ENCODE measurements around the gene SMIM27. TPM values are rescaled to one million over a fixed set of nuclear protein-coding genes. Genes with fewer than 3 reads are reported as not detected.
"Not testable (repeated sequence)": the region's sequence is repeated elsewhere in the genome, so short reads cannot be mapped to it uniquely, and the experiment has no call there.

SMIM27 gene
- total RNA-seq, 1 experiment from 2014 or later, result 8.8 TPM

DNA sequence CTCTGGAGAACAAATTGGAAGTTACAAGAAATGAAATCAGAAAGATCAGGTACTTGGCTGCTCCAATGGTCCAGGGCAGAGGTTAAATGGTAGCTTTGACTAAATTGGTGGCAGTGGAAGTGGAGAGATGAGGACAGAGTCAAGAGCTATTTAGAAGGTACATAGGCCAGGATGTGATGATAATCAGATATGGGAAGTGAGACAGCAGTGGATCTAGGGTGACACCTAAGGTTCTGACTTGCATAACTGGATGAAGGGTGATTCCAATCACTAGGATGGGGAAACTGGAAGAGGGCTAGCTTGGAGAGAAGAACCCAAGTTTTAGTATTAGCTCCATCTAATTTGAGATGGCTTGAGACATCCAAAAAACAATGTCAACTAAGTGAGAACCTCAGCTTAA, 44.8 kb downstream of the SMIM27 start:
- no peak for DNase-seq (ENCODE audit: low read depth)

DNA sequence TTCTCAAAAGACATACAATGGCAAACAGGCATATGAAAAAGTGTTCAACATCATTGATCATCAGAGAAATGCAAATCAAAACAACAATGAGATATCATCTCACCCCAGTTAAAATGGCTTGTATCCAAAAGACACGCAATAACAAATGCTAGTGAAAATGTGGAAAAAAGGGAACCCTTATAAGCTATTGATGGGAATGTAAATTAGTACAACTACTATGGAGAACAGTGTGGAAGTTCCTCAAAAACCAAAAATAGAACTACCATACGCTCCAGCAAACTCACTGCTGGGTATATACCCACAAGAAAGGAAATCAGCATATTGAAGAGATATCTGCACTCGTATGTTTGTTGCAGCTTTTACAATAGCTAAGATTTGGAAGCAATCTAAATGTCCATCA, 46.9 kb downstream of the SMIM27 start:
- not testable (repeated sequence) for DNase-seq (ENCODE audit: low read depth)

Other genes starting within 250 kb of the SMIM27 start
- 42.7 and 47.6 TPM in 2 replicates for gene ACO1, start 167.7 kb upstream of the SMIM27 start, total RNA-seq (2014; rRNA removed; shearing (Covaris generic))
- gene RIGI, start 26.1 kb upstream of the SMIM27 start, total RNA-seq (2014; rRNA removed; shearing (Covaris generic)), result 12.0 and 13.5 TPM in 2 replicates
- gene TOPORS, start 259 bp downstream of the SMIM27 start, total RNA-seq (2014; rRNA removed; shearing (Covaris generic)), result 15.8 and 23.8 TPM in 2 replicates
- gene NDUFB6, start 20.8 kb downstream of the SMIM27 start, total RNA-seq (2014; rRNA removed; shearing (Covaris generic)), result 180 and 184 TPM in 2 replicates
- gene TAF1L, start 83.3 kb downstream of the SMIM27 start, total RNA-seq (2014; rRNA removed; shearing (Covaris generic)), result not detected in 2 replicates
- gene TMEM215, start 231.2 kb downstream of the SMIM27 start, total RNA-seq (2014; rRNA removed; shearing (Covaris generic)), result not detected in 2 replicates